Measurements from ENCODE around the gene FAM110D.

Gene FAM110D

GRCh38 chr1:26161415-26162219 is 2.7 kb downstream of the FAM110D start:
- DNase-seq, result peak in 36 of 56 donors; percentile 7 to 76 (median 48)

DNA sequence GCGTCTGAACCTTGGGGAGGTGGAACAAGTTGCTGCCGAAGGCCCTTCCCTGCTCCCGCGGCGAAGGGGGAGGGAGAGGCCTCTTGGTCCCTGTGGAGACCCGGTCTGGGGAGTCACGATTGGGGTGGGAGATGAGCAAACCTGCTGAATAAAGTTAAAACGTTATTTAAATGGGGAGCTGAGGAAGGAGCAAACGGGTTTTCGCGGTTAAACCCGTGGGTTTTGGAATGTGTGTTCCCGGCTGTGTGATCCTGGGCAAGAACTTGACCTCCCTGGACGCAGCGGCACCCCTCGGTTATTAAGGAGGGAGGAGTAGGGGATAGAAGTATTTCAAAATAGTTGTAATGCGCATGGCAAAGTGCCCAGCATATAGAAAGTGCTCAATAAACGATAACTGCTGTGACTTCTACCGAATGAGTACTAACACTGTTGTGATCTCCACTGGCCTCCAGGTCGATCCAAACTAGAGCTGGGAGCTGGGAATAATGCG is 3.4 kb downstream of the FAM110D start:
- DNase-seq, result no peak

- DNase-seq, result no peak
Measured at GRCh38 chr1:26163684-26164035, 4.8 kb downstream of the FAM110D start.

DNA sequence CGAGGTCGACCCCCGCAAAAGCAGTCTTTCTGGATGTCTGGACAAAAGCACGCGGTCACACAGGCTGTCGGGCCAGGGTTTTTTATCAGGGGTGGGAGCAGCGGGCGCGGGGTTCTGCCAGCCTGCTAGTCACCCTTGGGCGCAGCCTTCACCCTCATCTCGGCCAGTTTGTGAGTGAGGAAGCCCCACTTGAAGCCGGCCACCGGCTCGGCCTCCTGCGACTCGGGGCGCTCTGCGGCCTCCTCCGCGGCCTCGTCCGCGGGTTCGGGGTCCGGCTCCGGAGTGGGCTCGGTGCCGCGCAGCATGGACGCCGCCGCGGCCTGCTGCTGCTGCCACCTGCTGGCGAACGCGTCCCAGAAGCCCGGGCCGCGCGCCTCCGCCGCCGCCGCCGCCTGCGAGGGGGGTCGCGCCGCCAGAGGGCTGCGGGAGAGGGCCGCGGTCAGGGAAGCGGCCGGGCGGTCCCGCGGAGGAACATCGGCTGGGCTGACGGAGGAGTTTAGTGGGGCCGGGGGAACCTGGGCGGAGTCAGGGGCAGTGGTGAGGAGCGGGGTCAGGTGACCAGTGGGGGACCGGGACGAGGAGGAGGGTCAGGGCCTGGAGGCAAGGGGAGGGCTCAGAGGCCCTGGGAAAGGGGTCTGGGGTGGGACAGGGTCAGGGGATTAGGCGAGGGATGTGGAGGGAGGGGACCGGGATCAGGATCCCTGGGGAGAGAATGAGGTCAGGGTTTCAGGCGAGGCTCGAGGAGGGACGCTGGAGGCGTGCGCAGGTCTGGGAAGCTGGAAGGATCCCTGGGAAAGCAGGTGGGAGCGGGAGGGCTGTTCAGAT is 5.4 kb downstream of the FAM110D start:
- peak in 21 of 56 donors; percentile 10 to 68 (median 23) for DNase-seq

GRCh38 chr1:26164861-26165842 is 6.3 kb downstream of the FAM110D start:
- DNase-seq, result no peak

DNA sequence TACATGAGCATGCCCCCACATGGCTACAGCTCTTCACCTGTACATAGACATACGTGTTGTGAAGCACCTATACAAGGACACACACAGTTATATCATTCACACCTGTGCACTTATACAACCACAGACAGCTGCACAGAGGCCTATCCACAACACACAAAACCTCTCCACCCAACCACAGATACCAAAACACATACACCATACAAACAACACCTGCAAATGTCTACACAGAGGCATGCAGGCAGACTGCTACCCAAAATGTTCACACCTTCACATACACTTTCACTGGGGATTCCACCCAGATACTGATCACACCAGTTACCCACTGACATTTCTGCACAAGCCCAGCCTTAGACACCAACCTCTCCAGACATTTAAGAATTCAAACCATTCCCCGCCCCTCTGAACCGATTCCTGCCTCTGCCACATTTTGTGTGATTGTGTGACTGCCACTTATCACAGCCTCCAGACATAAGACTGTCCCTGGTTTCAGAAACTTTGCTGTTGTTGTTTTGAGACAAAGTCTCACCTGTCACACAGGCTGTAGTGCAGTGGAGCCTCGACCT is 7.9 kb downstream of the FAM110D start:
- DNase-seq, result no peak

GRCh38 chr1:26168410-26169197 is 9.7 kb downstream of the FAM110D start, which contains the start of gene C1orf232:
Gene C1orf232 (minus strand): TSS chr1:26168963. CDS start chr1:26168499, 464 bp downstream.
- peak in 2 of 56 donors; percentile 7 to 32 for DNase-seq

DNA sequence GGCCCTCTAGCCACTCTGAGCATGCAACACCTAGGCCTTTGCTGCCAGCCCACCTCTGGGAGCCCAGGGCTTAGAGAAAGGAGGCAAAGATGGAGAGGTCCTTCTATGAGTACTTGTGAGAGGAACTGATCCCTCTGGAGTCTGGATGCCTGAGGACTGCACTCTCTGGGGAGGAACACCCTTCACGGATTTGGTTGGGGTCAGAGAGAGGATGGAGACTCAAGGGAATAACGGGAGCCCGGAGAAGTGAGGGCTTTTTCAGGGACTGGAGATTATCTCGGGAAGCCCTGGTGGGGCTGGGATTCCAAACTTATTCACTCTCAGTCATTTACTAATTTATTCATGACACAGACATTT is 10.3 kb downstream of the FAM110D start:
- DNase-seq, result peak in 1 of 56 donors; percentile 21

DNA sequence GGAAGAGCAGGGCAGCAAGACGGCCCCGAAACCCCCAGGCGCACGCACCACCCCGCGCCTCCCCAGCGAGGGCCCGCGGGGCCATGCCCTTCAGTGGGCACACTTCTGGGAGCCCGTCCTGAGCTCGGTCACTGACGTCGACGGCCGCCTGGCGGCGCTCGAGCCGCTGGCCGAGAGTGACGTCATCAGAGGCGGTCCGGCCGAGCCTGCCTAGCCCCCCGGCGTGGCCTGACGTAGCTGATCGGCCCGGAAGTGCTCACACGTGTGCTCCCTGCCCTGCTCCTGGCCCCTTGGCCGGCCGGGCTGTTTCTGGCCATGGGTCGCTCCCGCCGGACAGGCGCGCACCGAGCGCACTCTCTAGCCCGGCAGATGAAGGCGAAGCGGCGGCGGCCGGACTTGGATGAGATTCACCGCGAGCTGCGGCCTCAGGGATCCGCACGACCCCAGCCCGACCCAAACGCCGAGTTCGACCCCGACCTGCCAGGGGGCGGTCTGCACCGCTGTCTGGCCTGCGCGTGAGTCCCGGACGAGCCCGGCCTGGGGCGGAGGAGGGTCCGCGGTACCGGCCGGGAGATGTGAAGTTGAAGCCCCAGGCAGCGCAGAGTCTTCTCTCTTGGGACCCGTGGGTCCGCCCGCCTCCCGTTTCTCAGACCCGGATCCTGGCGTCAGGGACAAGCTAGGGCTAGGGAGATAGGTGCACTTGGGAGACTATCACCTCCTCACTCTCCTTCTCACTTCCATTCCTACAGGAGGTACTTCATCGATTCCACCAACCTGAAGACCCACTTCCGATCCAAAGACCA is 11.0 kb downstream of the FAM110D start, which contains the start of gene ZNF593:
Gene ZNF593, plus strand, starts transcription at position 240 of the 803 bp plus-strand sequence. Its CDS starts 76 bp downstream, at position 316.
- DNase-seq, result peak in 55 of 56 donors; percentile 42 to 94 (median 80)

GRCh38 chr1:26170472-26170821 is 11.6 kb downstream of the FAM110D start:
- DNase-seq, result no peak

DNA sequence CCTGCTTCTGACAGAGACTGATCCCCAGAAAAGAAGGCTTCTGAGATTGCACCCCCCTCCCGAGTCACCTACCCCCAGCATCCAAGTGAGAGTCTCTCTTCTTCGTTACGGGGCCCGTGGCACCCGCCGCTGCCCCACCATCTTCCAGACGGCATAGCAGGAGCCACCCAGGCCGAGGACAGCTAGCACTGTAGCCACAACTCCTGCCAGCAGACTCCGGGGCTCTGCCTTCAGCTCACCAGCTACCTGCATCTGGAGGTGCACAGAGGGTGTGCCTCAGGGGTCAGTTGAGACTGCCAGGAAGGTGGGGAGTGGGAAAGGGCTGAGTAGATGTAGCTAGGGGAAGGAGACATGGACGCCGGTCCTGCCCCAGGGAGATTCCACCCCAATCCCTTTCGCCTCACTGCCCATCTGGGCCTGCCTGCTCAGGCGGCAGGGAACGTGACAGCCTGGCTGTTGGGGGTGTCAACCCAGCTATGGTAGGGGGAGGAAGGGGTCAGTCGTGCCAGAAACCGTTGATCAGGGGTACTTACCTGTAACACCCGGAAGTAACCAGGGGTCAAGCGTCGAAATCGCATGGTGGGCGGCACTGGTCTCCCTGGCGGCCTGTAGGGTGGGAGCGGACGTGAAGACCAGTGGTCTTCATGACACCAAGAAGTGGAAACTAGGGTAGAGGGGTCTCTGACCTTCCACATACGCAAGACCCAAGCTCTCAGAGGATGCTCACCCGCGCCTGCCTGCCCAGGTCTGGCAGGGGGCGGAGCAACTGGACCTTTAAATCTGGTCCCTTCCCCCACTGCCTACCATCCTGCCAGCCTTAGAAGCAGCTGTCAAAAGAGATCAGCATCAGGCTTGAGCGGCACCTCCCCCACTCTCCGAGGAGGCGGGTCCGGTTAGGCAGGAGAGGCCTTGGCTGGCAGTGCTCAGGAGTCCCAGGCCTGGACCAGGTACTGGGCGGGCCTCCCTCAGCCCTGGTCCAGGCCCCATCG is 12.5 kb downstream of the FAM110D start, which contains the start of gene ZNF593OS:
Gene ZNF593OS, minus strand, starts transcription at position 749 of the 989 bp plus-strand sequence. Its CDS starts 171 bp downstream, at position 578.
- no peak for DNase-seq

GRCh38 chr1:26175346-26175745 is 16.5 kb downstream of the FAM110D start:
- DNase-seq, result no peak

- no peak for DNase-seq
Measured at GRCh38 chr1:26177182-26177684, 18.4 kb downstream of the FAM110D start, which contains the start of gene CNKSR1. Gene CNKSR1 (plus strand): TSS chr1:26177491. CDS start chr1:26177548, 57 bp downstream.

- no peak for DNase-seq
Measured at GRCh38 chr1:26180010-26180506, 21.2 kb downstream of the FAM110D start.

DNA sequence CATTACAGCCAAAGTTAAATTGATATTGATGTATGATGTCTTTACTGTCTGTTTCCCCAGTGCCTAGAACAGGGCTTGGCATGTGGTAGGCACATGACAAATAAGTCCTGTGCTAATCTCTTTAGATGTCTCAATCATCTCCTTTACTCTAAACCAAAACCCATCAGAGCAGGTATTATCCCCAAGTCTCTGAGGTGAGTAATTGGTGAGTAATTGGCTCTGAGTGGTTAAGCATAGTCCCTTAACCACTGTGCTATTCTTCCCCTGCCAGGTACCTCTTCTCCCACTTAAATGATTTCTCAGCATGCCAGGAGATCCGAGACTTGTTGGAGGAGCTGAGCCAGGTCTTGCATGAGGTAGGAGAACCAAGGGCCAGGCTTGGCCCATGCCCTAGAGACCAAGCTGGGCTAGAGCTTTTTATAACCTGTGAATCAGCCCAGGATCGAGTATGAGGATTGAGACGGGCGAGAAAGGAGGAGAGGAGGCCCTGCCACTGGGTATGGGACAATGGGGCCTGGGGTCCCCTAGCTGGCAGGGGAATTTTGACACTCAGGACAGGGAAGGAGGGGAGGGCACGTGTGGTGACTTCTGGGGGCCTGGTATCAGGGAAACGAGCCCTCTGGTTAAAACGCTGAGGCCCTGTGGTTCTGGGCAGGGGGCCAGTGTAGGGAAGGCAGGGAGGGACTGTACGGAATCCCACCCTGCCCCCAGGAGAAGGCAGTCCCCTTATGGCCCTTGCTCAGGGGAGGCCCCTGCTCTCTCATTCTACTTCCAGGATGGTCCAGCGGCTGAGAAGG is 22.9 kb downstream of the FAM110D start:
- DNase-seq, result no peak

DNA sequence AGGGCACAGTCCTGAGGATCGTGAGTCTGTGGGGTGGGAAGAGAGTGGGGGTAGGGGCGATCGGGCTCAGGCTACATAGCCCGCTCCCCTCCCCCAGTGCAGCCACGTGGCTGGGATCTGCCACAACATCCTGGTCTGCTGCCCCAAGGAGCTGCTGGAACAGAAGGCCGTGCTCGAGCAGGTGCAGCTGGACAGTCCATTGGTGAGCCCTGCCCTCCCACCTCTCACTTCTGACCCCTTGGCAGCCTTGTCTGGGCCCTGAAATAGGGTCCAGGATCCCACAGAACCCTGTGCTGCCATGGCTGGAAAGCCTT is 23.5 kb downstream of the FAM110D start:
- no peak for DNase-seq
